ENCODE results near the gene WDR72. TPM values are rescaled to one million over a fixed set of nuclear protein-coding genes. Genes with fewer than 3 reads are reported as not detected.

WDR72 gene
- total and polyA plus RNA-seq, 11 donors = 0.01 to 0.11 (median 0.08) TPM; not detected in 8

GRCh38 chr15:53566912-53567311 is 192.6 kb downstream of the WDR72 start:
- intact Hi-C loops (cut with DNase I) = no loop called here
- H3K9me3 ChIP-seq = peaks cover 0 to 6% (median 0%) of the 10 kb centered on the region in 12 donors
- DNase-seq (no peak), ATAC-seq (no peak)
- H3K27ac ChIP-seq = no peak overlapping the region
- H3K36me3 ChIP-seq = no peaks in the 10 kb centered on the region
- no peaks in the 10 kb centered on the region for H3K4me1 ChIP-seq
- no peak overlapping the region for H3K4me3 ChIP-seq
- 65 to 83% (median 78%) methylated on average over 4 of the region's 4 CpGs for WGBS, 4 donors
- no peak for TF ChIP-seq POLR2A (IDR thresholded peaks at IDR 0.05)
- TF ChIP-seq, protein P1, sequence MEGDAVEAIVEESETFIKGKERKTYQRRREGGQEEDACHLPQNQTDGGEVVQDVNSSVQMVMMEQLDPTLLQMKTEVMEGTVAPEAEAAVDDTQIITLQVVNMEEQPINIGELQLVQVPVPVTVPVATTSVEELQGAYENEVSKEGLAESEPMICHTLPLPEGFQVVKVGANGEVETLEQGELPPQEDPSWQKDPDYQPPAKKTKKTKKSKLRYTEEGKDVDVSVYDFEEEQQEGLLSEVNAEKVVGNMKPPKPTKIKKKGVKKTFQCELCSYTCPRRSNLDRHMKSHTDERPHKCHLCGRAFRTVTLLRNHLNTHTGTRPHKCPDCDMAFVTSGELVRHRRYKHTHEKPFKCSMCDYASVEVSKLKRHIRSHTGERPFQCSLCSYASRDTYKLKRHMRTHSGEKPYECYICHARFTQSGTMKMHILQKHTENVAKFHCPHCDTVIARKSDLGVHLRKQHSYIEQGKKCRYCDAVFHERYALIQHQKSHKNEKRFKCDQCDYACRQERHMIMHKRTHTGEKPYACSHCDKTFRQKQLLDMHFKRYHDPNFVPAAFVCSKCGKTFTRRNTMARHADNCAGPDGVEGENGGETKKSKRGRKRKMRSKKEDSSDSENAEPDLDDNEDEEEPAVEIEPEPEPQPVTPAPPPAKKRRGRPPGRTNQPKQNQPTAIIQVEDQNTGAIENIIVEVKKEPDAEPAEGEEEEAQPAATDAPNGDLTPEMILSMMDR (IDR thresholded peaks at IDR 0.05) = no peak
- H3K27me3 ChIP-seq = no peaks in the 10 kb centered on the region

GRCh38 chr15:53565721-53566120 is 193.7 kb downstream of the WDR72 start:
- DNase-seq (no peak), ATAC-seq (no peak)
- peaks cover 0 to 6% (median 0%) of the 10 kb centered on the region in 12 donors for H3K9me3 ChIP-seq
- no peaks in the 10 kb centered on the region for H3K27me3 ChIP-seq
- no peak overlapping the region for H3K4me3 ChIP-seq
- no peaks in the 10 kb centered on the region for H3K36me3 ChIP-seq
- H3K4me1 ChIP-seq = no peaks in the 10 kb centered on the region
- TF ChIP-seq, protein P1 (IDR thresholded peaks at IDR 0.05) = no peak
- no peak for TF ChIP-seq POLR2A (IDR thresholded peaks at IDR 0.05)
- no peak overlapping the region for H3K27ac ChIP-seq
- intact Hi-C loops (cut with DNase I) = no loop called here
- 59 to 65% (median 63%) methylated on average over 4 of the region's 4 CpGs for WGBS, 4 donors

DNA sequence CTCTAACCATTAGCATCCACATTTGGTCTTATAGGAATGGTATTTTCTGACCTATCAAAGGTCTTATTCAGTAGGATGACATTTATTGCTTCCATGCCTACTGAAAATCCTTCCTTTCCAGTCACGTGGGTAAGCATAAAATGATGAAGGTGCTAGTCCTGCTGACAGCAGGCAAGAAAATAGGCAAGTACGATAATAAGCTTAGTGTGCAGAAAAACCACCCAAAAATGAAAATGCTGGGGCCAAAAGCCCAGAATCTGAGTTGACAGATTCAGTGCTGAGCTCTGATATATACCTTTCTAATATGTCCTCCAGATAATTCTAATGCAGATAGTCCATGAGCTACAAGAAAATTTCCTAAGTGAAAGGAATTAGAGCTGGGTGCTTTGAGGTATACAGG is 194.8 kb downstream of the WDR72 start:
- Histone ChIP-seq H3K27ac (no peak overlapping the region), H3K9me3 (no peaks in the 10 kb centered on the region), H3K27me3 (no peaks in the 10 kb centered on the region), H3K4me1 (no peaks in the 10 kb centered on the region), H3K4me3 (no peak overlapping the region), H3K36me3 (no peaks in the 10 kb centered on the region)
- intact Hi-C loops (cut with DNase I) = no loop called here
- 67 to 74% (median 70%) methylated on average over 2 of the region's 2 CpGs for WGBS, 4 donors
- ATAC-seq (no peak), DNase-seq (no peak)
- TF ChIP-seq, protein P1 (IDR thresholded peaks at IDR 0.05) = no peak
- no peak for TF ChIP-seq POLR2A (IDR thresholded peaks at IDR 0.05)

DNA sequence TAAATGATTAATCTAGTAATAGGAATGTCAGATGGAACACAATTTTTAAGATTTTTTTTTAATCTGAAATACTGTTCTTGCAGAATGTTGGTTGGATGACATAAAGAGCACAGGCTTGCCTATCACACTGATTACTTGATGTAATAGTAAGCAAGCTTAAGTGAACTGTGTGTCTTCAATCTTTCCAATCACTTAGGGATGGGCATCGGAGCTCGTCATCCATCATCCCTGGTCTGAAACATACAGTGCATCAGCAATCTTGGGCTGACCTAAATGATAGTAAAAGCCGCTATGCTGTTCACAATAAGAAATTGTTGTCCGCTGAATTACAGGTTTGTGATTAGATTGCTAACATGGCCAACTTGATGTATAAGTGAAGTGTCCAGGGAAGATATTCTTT is 195.8 kb downstream of the WDR72 start:
- Histone ChIP-seq H3K27ac (no peak overlapping the region), H3K27me3 (no peaks in the 10 kb centered on the region), H3K4me1 (no peaks in the 10 kb centered on the region), H3K9me3 (no peaks in the 10 kb centered on the region), H3K36me3 (no peaks in the 10 kb centered on the region), H3K4me3 (no peak overlapping the region)
- intact Hi-C loops (cut with DNase I) = no loop called here
- ATAC-seq (no peak), DNase-seq (no peak)
- 72 to 82% (median 77%) methylated on average over 4 of the region's 4 CpGs for WGBS, 4 donors
- no peak for TF ChIP-seq POLR2A (IDR thresholded peaks at IDR 0.05)
- TF ChIP-seq, protein P1 (IDR thresholded peaks at IDR 0.05) = no peak

Measured in heart left ventricle (tissue), 16 donors.